ENCODE data around the gene PLCD3. TPM values are rescaled to one million over a fixed set of nuclear protein-coding genes. Genes with fewer than 3 reads are reported as not detected.

The PLCD3 gene
- total RNA-seq, 1 experiment from 2014 or later = 55.8 TPM

DNA sequence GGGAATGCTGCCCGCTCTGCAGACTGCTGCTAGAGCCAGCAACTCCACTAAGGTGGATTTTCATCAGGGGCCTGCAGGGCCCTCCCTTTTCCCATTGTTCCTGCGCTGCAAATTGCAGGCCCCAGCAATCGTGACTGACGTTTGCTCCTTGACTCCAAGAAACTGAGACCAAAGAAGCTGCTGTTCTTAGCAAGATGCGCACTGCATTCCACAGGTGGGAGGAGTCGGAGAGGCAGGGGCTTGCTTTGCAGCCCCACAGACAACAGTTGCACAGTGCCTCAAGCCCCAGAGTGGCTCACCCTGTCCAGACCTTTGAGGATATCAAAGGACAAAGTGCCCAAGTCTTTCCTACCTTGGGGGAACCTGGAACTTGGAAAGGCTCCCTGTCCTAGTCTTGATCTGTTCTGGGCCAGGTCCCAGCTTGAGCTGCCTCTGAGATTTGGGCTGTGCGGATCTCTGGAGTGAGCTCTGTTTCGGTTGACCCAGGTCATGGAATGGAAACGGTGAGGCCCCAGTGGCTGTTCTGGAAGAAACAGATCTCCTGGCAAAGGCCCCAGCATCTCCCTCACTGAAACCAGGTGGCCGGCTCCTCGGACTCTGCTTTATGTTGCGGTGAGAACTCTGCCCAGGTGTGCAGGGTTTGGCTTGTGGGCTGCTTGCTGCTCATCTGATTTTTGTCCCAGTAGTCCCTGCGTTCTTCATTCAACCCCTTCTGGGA, 24.9 kb downstream of the PLCD3 start (continued):
- TF ChIP-seq, protein P1, sequence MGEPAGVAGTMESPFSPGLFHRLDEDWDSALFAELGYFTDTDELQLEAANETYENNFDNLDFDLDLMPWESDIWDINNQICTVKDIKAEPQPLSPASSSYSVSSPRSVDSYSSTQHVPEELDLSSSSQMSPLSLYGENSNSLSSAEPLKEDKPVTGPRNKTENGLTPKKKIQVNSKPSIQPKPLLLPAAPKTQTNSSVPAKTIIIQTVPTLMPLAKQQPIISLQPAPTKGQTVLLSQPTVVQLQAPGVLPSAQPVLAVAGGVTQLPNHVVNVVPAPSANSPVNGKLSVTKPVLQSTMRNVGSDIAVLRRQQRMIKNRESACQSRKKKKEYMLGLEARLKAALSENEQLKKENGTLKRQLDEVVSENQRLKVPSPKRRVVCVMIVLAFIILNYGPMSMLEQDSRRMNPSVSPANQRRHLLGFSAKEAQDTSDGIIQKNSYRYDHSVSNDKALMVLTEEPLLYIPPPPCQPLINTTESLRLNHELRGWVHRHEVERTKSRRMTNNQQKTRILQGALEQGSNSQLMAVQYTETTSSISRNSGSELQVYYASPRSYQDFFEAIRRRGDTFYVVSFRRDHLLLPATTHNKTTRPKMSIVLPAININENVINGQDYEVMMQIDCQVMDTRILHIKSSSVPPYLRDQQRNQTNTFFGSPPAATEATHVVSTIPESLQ (CRISPR knock-in tag; IDR thresholded peaks at IDR 0.05) = no peak
- no peak for TF ChIP-seq FOXK1 (CRISPR knock-in tag; IDR thresholded peaks at IDR 0.05)

- Mint-ChIP-seq H3K4me1 (no peaks in the 10 kb centered on the region), H3K27me3 (ENCODE audit: low read depth) (no peaks in the 10 kb centered on the region), H3K9me3 (no peaks in the 10 kb centered on the region), H3K36me3 (peaks cover 56% of the 10 kb centered on the region), H3K27ac (no peak overlapping the region; the same call in 1 of the 2 replicates), H3K4me3 (no peak overlapping the region)
- no peak for ATAC-seq
- ChIA-PET POLR2A (no interaction called here), CTCF (interaction anchor here (1.0 to 1.6 kb wide), 2 partner anchors 29 to 66 kb away, joined by 5 to 8 read pairs; partner anchors contain the start of gene ACBD4)
- TF ChIP-seq FOXK1 (CRISPR knock-in tag; IDR thresholded peaks at IDR 0.05) (no peak), ZNF416 (CRISPR knock-in tag; IDR thresholded peaks at IDR 0.05) (no peak), STAT6 (CRISPR knock-in tag; conservative IDR thresholded peaks at IDR 0.05; ENCODE audit: low read depth) (no peak), ZNF671 (CRISPR knock-in tag; IDR thresholded peaks at IDR 0.05) (no peak), ESRRA (CRISPR knock-in tag; IDR thresholded peaks at IDR 0.05; ENCODE audit: borderline replicate concordance) (no peak), MYBL2 (CRISPR knock-in tag; IDR thresholded peaks at IDR 0.05) (no peak), ETV6 (CRISPR knock-in tag; IDR thresholded peaks at IDR 0.05) (no peak), ZNF121 (CRISPR knock-in tag; IDR thresholded peaks at IDR 0.05) (no peak), ZNF138 (CRISPR knock-in tag; conservative IDR thresholded peaks at IDR 0.05) (no peak), IRF2 (CRISPR knock-in tag; IDR thresholded peaks at IDR 0.05; ENCODE audit: borderline replicate concordance, low read depth) (no peak), GTF2I (CRISPR knock-in tag; conservative IDR thresholded peaks at IDR 0.05) (no peak), CREB1 (CRISPR knock-in tag; IDR thresholded peaks at IDR 0.05) (no peak), ELF4 (CRISPR knock-in tag; IDR thresholded peaks at IDR 0.05; ENCODE audit: low read depth) (no peak), RELA (CRISPR knock-in tag; IDR thresholded peaks at IDR 0.05; ENCODE audit: borderline replicate concordance) (no peak)
- TF ChIP-seq, protein P2, sequence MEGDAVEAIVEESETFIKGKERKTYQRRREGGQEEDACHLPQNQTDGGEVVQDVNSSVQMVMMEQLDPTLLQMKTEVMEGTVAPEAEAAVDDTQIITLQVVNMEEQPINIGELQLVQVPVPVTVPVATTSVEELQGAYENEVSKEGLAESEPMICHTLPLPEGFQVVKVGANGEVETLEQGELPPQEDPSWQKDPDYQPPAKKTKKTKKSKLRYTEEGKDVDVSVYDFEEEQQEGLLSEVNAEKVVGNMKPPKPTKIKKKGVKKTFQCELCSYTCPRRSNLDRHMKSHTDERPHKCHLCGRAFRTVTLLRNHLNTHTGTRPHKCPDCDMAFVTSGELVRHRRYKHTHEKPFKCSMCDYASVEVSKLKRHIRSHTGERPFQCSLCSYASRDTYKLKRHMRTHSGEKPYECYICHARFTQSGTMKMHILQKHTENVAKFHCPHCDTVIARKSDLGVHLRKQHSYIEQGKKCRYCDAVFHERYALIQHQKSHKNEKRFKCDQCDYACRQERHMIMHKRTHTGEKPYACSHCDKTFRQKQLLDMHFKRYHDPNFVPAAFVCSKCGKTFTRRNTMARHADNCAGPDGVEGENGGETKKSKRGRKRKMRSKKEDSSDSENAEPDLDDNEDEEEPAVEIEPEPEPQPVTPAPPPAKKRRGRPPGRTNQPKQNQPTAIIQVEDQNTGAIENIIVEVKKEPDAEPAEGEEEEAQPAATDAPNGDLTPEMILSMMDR (IDR thresholded peaks at IDR 0.05) = no peak
- TF ChIP-seq, protein P3, sequence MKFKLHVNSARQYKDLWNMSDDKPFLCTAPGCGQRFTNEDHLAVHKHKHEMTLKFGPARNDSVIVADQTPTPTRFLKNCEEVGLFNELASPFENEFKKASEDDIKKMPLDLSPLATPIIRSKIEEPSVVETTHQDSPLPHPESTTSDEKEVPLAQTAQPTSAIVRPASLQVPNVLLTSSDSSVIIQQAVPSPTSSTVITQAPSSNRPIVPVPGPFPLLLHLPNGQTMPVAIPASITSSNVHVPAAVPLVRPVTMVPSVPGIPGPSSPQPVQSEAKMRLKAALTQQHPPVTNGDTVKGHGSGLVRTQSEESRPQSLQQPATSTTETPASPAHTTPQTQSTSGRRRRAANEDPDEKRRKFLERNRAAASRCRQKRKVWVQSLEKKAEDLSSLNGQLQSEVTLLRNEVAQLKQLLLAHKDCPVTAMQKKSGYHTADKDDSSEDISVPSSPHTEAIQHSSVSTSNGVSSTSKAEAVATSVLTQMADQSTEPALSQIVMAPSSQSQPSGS (CRISPR knock-in tag; IDR thresholded peaks at IDR 0.05; ENCODE audit: borderline replicate concordance, low read depth) = no peak
- TF ChIP-seq, protein P4, sequence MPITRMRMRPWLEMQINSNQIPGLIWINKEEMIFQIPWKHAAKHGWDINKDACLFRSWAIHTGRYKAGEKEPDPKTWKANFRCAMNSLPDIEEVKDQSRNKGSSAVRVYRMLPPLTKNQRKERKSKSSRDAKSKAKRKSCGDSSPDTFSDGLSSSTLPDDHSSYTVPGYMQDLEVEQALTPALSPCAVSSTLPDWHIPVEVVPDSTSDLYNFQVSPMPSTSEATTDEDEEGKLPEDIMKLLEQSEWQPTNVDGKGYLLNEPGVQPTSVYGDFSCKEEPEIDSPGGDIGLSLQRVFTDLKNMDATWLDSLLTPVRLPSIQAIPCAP (CRISPR knock-in tag; IDR thresholded peaks at IDR 0.05) = no peak
- TF ChIP-seq, protein P1 (CRISPR knock-in tag; IDR thresholded peaks at IDR 0.05) = no peak
- DNase-seq (ENCODE audit: low spot score) = no peak
Observed at GRCh38 chr17:45106582-45106981, 25.7 kb downstream of the PLCD3 start.

Data from WTC11 (cell line).